ENCODE data around the gene CNP. TPM values are rescaled to one million over a fixed set of nuclear protein-coding genes. Genes with fewer than 3 reads are reported as not detected.
A peak's percentile ranks its signal among the peaks of the same experiment; 100 is the strongest.

Gene CNP
- total RNA-seq, 2 donors from 2014 or later, result 32.4 to 56.3 TPM

- H3K4me1 ChIP-seq (ENCODE audit: control insufficient read depth in 1 of 2, low read depth in 2 of 2), result peaks cover 0 to 5% of the 10 kb centered on the region in 2 donors
- no peaks in the 10 kb centered on the region for H3K36me3 ChIP-seq
- DNase-seq (ENCODE audit: low spot score), result no peak
- no peak overlapping the region for H3K4me3 ChIP-seq
- H3K27ac ChIP-seq, result no peak overlapping the region
- ATAC-seq (ENCODE audit: insufficient number of reproducible peaks, low FRiP score, low read depth), result no peak
- TF ChIP-seq CTCF (IDR thresholded peaks at IDR 0.05), result no peak
- H3K9me3 ChIP-seq, result no peaks in the 10 kb centered on the region
- H3K27me3 ChIP-seq (replicated peaks; ENCODE audit: insufficient read depth), result no peaks in the 10 kb centered on the region
Measured at GRCh38 chr17:41957869-41958439, 8.6 kb upstream of the CNP start.

- peaks cover 0 to 5% of the 10 kb centered on the region in 2 donors for H3K4me1 ChIP-seq (ENCODE audit: control insufficient read depth in 1 of 2, low read depth in 2 of 2)
- no peak overlapping the region for H3K27ac ChIP-seq
- no peak for TF ChIP-seq CTCF (IDR thresholded peaks at IDR 0.05)
- no peaks in the 10 kb centered on the region for H3K36me3 ChIP-seq
- H3K4me3 ChIP-seq, result no peak overlapping the region
- no peaks in the 10 kb centered on the region for H3K9me3 ChIP-seq
- ATAC-seq (ENCODE audit: insufficient number of reproducible peaks, low FRiP score, low read depth) (no peak), DNase-seq (ENCODE audit: low spot score) (no peak)
- H3K27me3 ChIP-seq (replicated peaks; ENCODE audit: insufficient read depth), result no peaks in the 10 kb centered on the region
Measured at GRCh38 chr17:41959030-41959335, 7.6 kb upstream of the CNP start.

GRCh38 chr17:41959336-41960095, 7.1 kb upstream of the CNP start:
- TF ChIP-seq CTCF (IDR thresholded peaks at IDR 0.05), result no peak
- Histone ChIP-seq H3K27ac (no peak overlapping the region), H3K9me3 (no peaks in the 10 kb centered on the region)

GRCh38 chr17:41962111-41962510, 4.5 kb upstream of the CNP start:
- no peaks in the 10 kb centered on the region for H3K36me3 ChIP-seq
- DNase-seq (ENCODE audit: low spot score) (no peak), ATAC-seq (ENCODE audit: insufficient number of reproducible peaks, low FRiP score, low read depth) (no peak)
- H3K4me1 ChIP-seq (ENCODE audit: control insufficient read depth in 1 of 2, low read depth in 2 of 2), result peaks cover 0 to 16% of the 10 kb centered on the region in 2 donors
- H3K9me3 ChIP-seq, result no peaks in the 10 kb centered on the region
- TF ChIP-seq CTCF (IDR thresholded peaks at IDR 0.05), result no peak
- no peak overlapping the region for H3K27ac ChIP-seq
- no peaks in the 10 kb centered on the region for H3K27me3 ChIP-seq (replicated peaks; ENCODE audit: insufficient read depth)
- H3K4me3 ChIP-seq, result no peak overlapping the region

More at GRCh38 chr17:41959336-41960095, 7.1 kb upstream of the CNP start:
- DNase-seq (ENCODE audit: low spot score) (no peak), ATAC-seq (ENCODE audit: insufficient number of reproducible peaks, low FRiP score, low read depth) (no peak)
- H3K36me3 ChIP-seq, result no peaks in the 10 kb centered on the region
- no peaks in the 10 kb centered on the region for H3K27me3 ChIP-seq (replicated peaks; ENCODE audit: insufficient read depth)
- no peak overlapping the region for H3K4me3 ChIP-seq
- H3K4me1 ChIP-seq (ENCODE audit: control insufficient read depth in 1 of 2, low read depth in 2 of 2), result peaks cover 0 to 5% of the 10 kb centered on the region in 2 donors

DNA sequence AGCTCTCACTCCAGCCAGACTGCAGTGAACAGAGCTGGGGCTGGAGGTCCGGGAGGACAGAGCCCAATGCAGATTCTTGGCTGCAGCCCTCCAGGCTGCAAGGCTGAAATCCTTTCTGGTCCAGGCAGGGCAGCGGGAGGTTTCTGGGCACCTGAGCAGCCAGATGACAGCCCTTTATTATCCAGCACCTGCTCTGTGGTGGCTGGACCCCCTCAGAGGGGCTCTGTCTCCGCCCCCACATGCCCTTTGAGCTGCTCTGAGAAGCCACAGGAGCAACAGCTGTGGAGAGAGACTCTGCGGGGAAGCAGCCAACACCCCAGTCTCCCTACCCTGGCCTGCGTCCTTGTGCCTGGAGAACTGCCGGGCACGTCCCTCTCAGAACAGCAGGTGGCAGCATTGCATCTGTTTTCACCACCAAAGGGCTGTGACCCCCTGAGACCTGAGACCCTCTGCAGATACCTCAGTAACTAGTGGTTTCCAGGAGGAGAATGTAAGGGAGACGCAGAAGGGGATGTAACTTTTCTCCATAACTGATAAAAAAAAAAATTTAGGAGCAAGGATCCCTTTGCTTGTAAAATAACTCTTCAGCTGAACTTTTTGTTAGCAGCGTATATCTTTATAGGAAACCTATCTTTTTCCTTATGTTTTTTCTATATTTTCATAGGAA, 3.7 kb upstream of the CNP start:
- Histone ChIP-seq H3K4me1 (ENCODE audit: control insufficient read depth in 1 of 2, low read depth in 2 of 2) (peaks cover 4 to 23% of the 10 kb centered on the region in 2 donors), H3K27me3 (replicated peaks; ENCODE audit: insufficient read depth) (no peaks in the 10 kb centered on the region), H3K27ac (no peak overlapping the region), H3K9me3 (no peaks in the 10 kb centered on the region), H3K36me3 (no peaks in the 10 kb centered on the region), H3K4me3 (no peak overlapping the region)
- ATAC-seq (ENCODE audit: insufficient number of reproducible peaks, low FRiP score, low read depth) (no peak), DNase-seq (ENCODE audit: low spot score) (no peak)
- peak; percentile 70 for TF ChIP-seq CTCF (IDR thresholded peaks at IDR 0.05)
